Subcutaneous abdominal adipose tissue (tissue), 5 donors: ENCODE measurements around the gene ATP6V0D1.

Source experiments
- H3K27ac ChIP-seq: one replicate; pipeline ENCODE4 v1.7.0; 2013; ENCODE audit warnings: low read depth, mild to moderate bottlenecking, inconsistent platforms, low read length, moderate library complexity
- H3K27me3 ChIP-seq, 5 donors: one replicate each; pipeline ENCODE4 v1.7.0; 2013; ENCODE audit warnings: low read length in 5 of 5, inconsistent platforms in 1 of 5; ENCODE audit not compliant: control insufficient read depth in 5 of 5, insufficient read depth in 4 of 5
- H3K36me3 ChIP-seq, 5 donors: one replicate each; pipeline ENCODE4 v1.7.0; 2013; ENCODE audit warnings: low read length in 5 of 5; ENCODE audit not compliant: control insufficient read depth in 5 of 5, insufficient read depth in 5 of 5
- H3K4me1 ChIP-seq, 5 donors: one replicate each; pipeline ENCODE4 v1.7.0; 2013; ENCODE audit warnings: low read length in 5 of 5, mild to moderate bottlenecking in 3 of 5, moderate library complexity in 1 of 5; ENCODE audit not compliant: control insufficient read depth in 5 of 5, insufficient read depth in 5 of 5
- H3K4me3 ChIP-seq, 5 donors: one replicate each; pipeline ENCODE4 v1.7.0; 2013; ENCODE audit warnings: low read length in 5 of 5, low read depth in 1 of 5
- H3K9ac ChIP-seq, 5 donors: one replicate each; pipeline ENCODE4 v1.7.0; 2013; ENCODE audit warnings: low read length in 5 of 5, mild to moderate bottlenecking in 4 of 5, moderate library complexity in 3 of 5
- H3K9me3 ChIP-seq, 5 donors: one replicate each; pipeline ENCODE4 v1.7.0; 2013; ENCODE audit warnings: low read length in 5 of 5; ENCODE audit not compliant: control insufficient read depth in 5 of 5
- donor health status: healthy.
- donor health status: healthy.
- donor health status: healthy.
- donor health status: healthy.
- donor health status: healthy.

Gene ATP6V0D1

GRCh38 chr16:67430504-67430976 is 50.4 kb downstream of the ATP6V0D1 start:
- peak overlapping the region in 1 of 5 donors; percentile 5 for H3K9ac ChIP-seq
- H3K4me1 ChIP-seq, result peaks cover 1 to 42% (median 31%) of the 10 kb centered on the region in 5 donors
- no peaks in the 10 kb centered on the region for H3K9me3 ChIP-seq
- H3K27ac ChIP-seq, result no peak overlapping the region
- H3K36me3 ChIP-seq, result peaks cover 0 to 2% (median under 1%) of the 10 kb centered on the region in 5 donors
- peaks cover 10 to 32% (median 20%) of the 10 kb centered on the region in 5 donors for H3K27me3 ChIP-seq
- H3K4me3 ChIP-seq, result peak overlapping the region in 4 of 5 donors; percentile 27 to 63 (median 44)

- Histone ChIP-seq H3K4me3 (peak overlapping the region in 4 of 5 donors; percentile 27 to 63 (median 44)), H3K9me3 (no peaks in the 10 kb centered on the region), H3K27ac (no peak overlapping the region), H3K36me3 (no peaks in the 10 kb centered on the region), H3K9ac (peak overlapping the region in 1 of 5 donors; percentile 5), H3K27me3 (peaks cover 12 to 37% (median 22%) of the 10 kb centered on the region in 5 donors), H3K4me1 (peaks cover 1 to 42% (median 27%) of the 10 kb centered on the region in 5 donors)
Observed at GRCh38 chr16:67429799-67430503, 51.0 kb downstream of the ATP6V0D1 start.

- no peaks in the 10 kb centered on the region for H3K9me3 ChIP-seq
- H3K27me3 ChIP-seq, result peaks cover 12 to 44% (median 22%) of the 10 kb centered on the region in 5 donors
- no peak overlapping the region for H3K9ac ChIP-seq
- H3K27ac ChIP-seq, result no peak overlapping the region
- no peak overlapping the region for H3K4me3 ChIP-seq
- peaks cover 1 to 47% (median 31%) of the 10 kb centered on the region in 5 donors for H3K4me1 ChIP-seq
- H3K36me3 ChIP-seq, result no peaks in the 10 kb centered on the region
Observed at GRCh38 chr16:67429053-67429798, 51.7 kb downstream of the ATP6V0D1 start.

GRCh38 chr16:67428146-67428731 is 52.7 kb downstream of the ATP6V0D1 start:
- H3K9ac ChIP-seq, result no peak overlapping the region
- H3K27ac ChIP-seq, result no peak overlapping the region
- H3K4me1 ChIP-seq, result peaks cover 1 to 48% (median 31%) of the 10 kb centered on the region in 5 donors
- H3K27me3 ChIP-seq, result peaks cover 12 to 44% (median 22%) of the 10 kb centered on the region in 5 donors
- no peak overlapping the region for H3K4me3 ChIP-seq
- H3K36me3 ChIP-seq, result no peaks in the 10 kb centered on the region
- H3K9me3 ChIP-seq, result no peaks in the 10 kb centered on the region

GRCh38 chr16:67426950-67427349 is 54.0 kb downstream of the ATP6V0D1 start:
- Histone ChIP-seq H3K36me3 (no peaks in the 10 kb centered on the region), H3K9ac (no peak overlapping the region), H3K4me1 (peaks cover 0 to 44% (median 31%) of the 10 kb centered on the region in 5 donors), H3K27ac (no peak overlapping the region), H3K27me3 (peaks cover 12 to 42% (median 22%) of the 10 kb centered on the region in 5 donors), H3K9me3 (no peaks in the 10 kb centered on the region), H3K4me3 (no peak overlapping the region)

- H3K36me3 ChIP-seq, result no peaks in the 10 kb centered on the region
- H3K4me3 ChIP-seq, result no peak overlapping the region
- H3K9ac ChIP-seq, result no peak overlapping the region
- H3K9me3 ChIP-seq, result no peaks in the 10 kb centered on the region
- H3K4me1 ChIP-seq, result peaks cover 0 to 38% (median 24%) of the 10 kb centered on the region in 5 donors
- peaks cover 12 to 42% (median 22%) of the 10 kb centered on the region in 5 donors for H3K27me3 ChIP-seq
- H3K27ac ChIP-seq, result no peak overlapping the region
Observed at GRCh38 chr16:67426022-67426421, 54.9 kb downstream of the ATP6V0D1 start.

- Histone ChIP-seq H3K27me3 (peaks cover 12 to 42% (median 22%) of the 10 kb centered on the region in 5 donors), H3K9me3 (no peaks in the 10 kb centered on the region), H3K36me3 (no peaks in the 10 kb centered on the region), H3K4me3 (no peak overlapping the region), H3K9ac (no peak overlapping the region), H3K4me1 (peaks cover 0 to 37% (median 23%) of the 10 kb centered on the region in 5 donors), H3K27ac (no peak overlapping the region)
Observed at GRCh38 chr16:67425580-67425979, 55.4 kb downstream of the ATP6V0D1 start.

- H3K9me3 ChIP-seq, result no peaks in the 10 kb centered on the region
- H3K36me3 ChIP-seq, result no peaks in the 10 kb centered on the region
- H3K4me3 ChIP-seq, result no peak overlapping the region
- H3K9ac ChIP-seq, result no peak overlapping the region
- H3K27me3 ChIP-seq, result peaks cover 12 to 39% (median 22%) of the 10 kb centered on the region in 5 donors
- H3K4me1 ChIP-seq, result peaks cover 0 to 32% (median 17%) of the 10 kb centered on the region in 5 donors
- no peak overlapping the region for H3K27ac ChIP-seq
Observed at GRCh38 chr16:67425061-67425460, 55.9 kb downstream of the ATP6V0D1 start.

GRCh38 chr16:67424261-67424615 is 56.7 kb downstream of the ATP6V0D1 start:
- Histone ChIP-seq H3K4me3 (no peak overlapping the region), H3K27ac (no peak overlapping the region), H3K27me3 (peaks cover 12 to 31% (median 22%) of the 10 kb centered on the region in 5 donors), H3K4me1 (peaks cover 0 to 31% (median 17%) of the 10 kb centered on the region in 5 donors), H3K9me3 (no peaks in the 10 kb centered on the region), H3K9ac (no peak overlapping the region), H3K36me3 (no peaks in the 10 kb centered on the region)
